Measurements from ENCODE around the gene MCAT.
A peak's percentile ranks its signal among the peaks of the same experiment; 100 is the strongest.

MCAT gene

DNA sequence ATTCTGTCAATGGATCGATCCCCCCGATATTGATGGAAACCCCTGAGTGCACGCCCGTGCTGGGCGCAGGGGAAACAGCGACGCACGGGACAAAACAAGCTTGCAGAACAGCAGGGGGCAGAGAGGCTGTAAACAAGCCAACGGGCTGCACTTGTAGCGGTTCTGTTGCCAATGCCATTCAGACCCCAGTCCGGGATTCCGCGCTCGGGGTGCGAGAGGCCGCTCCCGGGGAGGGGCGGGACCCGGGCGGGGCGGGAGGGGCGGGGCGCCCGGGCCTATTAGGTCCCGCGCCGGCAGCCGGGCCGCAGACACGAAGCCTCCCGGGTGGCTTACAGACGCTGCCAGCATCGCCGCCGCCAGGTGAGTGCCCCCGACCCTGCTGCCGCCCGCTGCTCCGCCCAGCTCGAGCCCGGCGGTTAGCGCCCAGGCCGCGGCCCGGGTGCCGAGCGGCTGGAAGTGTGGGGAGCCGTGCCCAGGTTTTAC, 32.7 kb downstream of the MCAT start, which contains the start of gene BIK:
Gene BIK, plus strand, starts transcription at position 307 of the 483 bp plus-strand sequence. CDS start 13,273 bp downstream, outside the sequence.
- Histone ChIP-seq H3K36me3 (replicated peaks; ENCODE audit: insufficient read depth, low read length) (no peaks in the 10 kb centered on the region), H3K9me3 (replicated peaks; ENCODE audit: insufficient read depth, low read length) (no peaks in the 10 kb centered on the region), H3K27ac (ENCODE audit: low read length) (no peak within 1 kb of the TSS), H3K9me2 (replicated peaks; ENCODE audit: insufficient read depth, low read length) (no peaks in the 10 kb centered on the region), H4K20me1 (ENCODE audit: insufficient read depth, low read length) (no peaks in the 10 kb centered on the region), H3K79me2 (ENCODE audit: low read length) (no peaks in the 10 kb centered on the region), H3K4me2 (ENCODE audit: low read depth, low read length) (peak within 1 kb of the TSS; percentile 97), H3K9ac (ENCODE audit: low read length) (peak within 1 kb of the TSS; percentile 52; the same call in 1 of the 2 replicates), H3K27me3 (replicated peaks; ENCODE audit: insufficient read depth, low read length) (peaks cover 17% of the 10 kb centered on the region; the same call in 1 of the 2 replicates), H3K4me3 (ENCODE audit: low read length) (peak within 1 kb of the TSS; percentile 74), H3F3A (ENCODE audit: insufficient read depth, low read length) (no peaks in the 10 kb centered on the region), H2AFZ (ENCODE audit: low read length) (peak within 1 kb of the TSS; percentile 86), H3K4me1 (ENCODE audit: low read length) (peaks cover 3% of the 10 kb centered on the region; the same call in 1 of the 2 replicates)
- TF ChIP-seq EZH2 (optimal IDR thresholded peaks at IDR 0.05; ENCODE audit: low read depth, low read length): no peak
- no peak for TF ChIP-seq EZH2phosphoT487 (IDR thresholded peaks at IDR 0.05; ENCODE audit: low read length)
- TF ChIP-seq, protein P1, sequence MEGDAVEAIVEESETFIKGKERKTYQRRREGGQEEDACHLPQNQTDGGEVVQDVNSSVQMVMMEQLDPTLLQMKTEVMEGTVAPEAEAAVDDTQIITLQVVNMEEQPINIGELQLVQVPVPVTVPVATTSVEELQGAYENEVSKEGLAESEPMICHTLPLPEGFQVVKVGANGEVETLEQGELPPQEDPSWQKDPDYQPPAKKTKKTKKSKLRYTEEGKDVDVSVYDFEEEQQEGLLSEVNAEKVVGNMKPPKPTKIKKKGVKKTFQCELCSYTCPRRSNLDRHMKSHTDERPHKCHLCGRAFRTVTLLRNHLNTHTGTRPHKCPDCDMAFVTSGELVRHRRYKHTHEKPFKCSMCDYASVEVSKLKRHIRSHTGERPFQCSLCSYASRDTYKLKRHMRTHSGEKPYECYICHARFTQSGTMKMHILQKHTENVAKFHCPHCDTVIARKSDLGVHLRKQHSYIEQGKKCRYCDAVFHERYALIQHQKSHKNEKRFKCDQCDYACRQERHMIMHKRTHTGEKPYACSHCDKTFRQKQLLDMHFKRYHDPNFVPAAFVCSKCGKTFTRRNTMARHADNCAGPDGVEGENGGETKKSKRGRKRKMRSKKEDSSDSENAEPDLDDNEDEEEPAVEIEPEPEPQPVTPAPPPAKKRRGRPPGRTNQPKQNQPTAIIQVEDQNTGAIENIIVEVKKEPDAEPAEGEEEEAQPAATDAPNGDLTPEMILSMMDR (IDR thresholded peaks at IDR 0.05; ENCODE audit: low read length): peak; percentile 26
- peak; percentile 61 for DNase-seq

DNA sequence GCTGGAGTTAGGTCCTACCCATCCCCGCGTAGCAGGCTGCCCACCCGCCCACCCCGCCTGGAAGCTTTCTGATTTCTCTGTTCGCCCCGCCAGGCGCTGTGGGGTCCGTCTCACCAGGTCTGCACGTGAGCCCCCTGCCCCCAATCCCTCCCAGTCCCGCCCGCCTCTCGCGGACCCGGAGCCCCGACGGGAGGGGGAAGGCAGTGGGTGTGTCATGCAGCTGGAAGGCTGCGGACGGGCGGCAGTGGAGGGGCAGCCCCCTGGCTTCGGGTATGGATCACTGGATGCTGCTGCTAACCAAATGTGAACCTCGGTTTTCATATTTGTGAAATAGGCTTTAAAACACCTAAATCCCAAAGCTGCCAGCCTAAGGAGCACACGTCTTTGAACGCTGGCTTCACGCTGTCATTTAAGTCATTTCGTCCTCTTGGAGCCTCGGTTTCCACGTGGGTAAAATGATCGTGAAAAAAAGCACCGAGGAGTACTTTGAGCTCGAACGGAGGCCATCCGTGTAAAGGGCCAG, 33.2 kb downstream of the MCAT start:
- Histone ChIP-seq H3K9ac (ENCODE audit: low read length) (no peak overlapping the region), H3K79me2 (ENCODE audit: low read length) (no peaks in the 10 kb centered on the region), H3K4me3 (ENCODE audit: low read length) (peak overlapping the region; percentile 31; the same call in 1 of the 2 replicates), H3K36me3 (replicated peaks; ENCODE audit: insufficient read depth, low read length) (no peaks in the 10 kb centered on the region), H3K4me2 (ENCODE audit: low read depth, low read length) (peak overlapping the region; percentile 73), H3K9me3 (replicated peaks; ENCODE audit: insufficient read depth, low read length) (no peaks in the 10 kb centered on the region), H4K20me1 (ENCODE audit: insufficient read depth, low read length) (no peaks in the 10 kb centered on the region), H3K4me1 (ENCODE audit: low read length) (peaks cover 3% of the 10 kb centered on the region; the same call in 1 of the 2 replicates), H3K27ac (ENCODE audit: low read length) (no peak overlapping the region), H3K9me2 (replicated peaks; ENCODE audit: insufficient read depth, low read length) (no peaks in the 10 kb centered on the region), H3F3A (ENCODE audit: insufficient read depth, low read length) (no peaks in the 10 kb centered on the region), H3K27me3 (replicated peaks; ENCODE audit: insufficient read depth, low read length) (peaks cover 17% of the 10 kb centered on the region; the same call in 1 of the 2 replicates), H2AFZ (ENCODE audit: low read length) (peak overlapping the region; percentile 69)
- DNase-seq: no peak
- TF ChIP-seq, protein P1 (IDR thresholded peaks at IDR 0.05; ENCODE audit: low read length): no peak
- TF ChIP-seq EZH2 (optimal IDR thresholded peaks at IDR 0.05; ENCODE audit: low read depth, low read length) (no peak), EZH2phosphoT487 (IDR thresholded peaks at IDR 0.05; ENCODE audit: low read length) (no peak)

- TF ChIP-seq, protein P1 (IDR thresholded peaks at IDR 0.05; ENCODE audit: low read length): no peak
- no peak for TF ChIP-seq EZH2phosphoT487 (IDR thresholded peaks at IDR 0.05; ENCODE audit: low read length)
- no peak for TF ChIP-seq EZH2 (optimal IDR thresholded peaks at IDR 0.05; ENCODE audit: low read depth, low read length)
- Histone ChIP-seq H3K4me1 (ENCODE audit: low read length) (peaks cover 3% of the 10 kb centered on the region; the same call in 1 of the 2 replicates), H3K4me3 (ENCODE audit: low read length) (no peak overlapping the region), H3K36me3 (replicated peaks; ENCODE audit: insufficient read depth, low read length) (no peaks in the 10 kb centered on the region), H3K9ac (ENCODE audit: low read length) (no peak overlapping the region), H3K27me3 (replicated peaks; ENCODE audit: insufficient read depth, low read length) (peaks cover 17% of the 10 kb centered on the region; the same call in 1 of the 2 replicates), H3K9me3 (replicated peaks; ENCODE audit: insufficient read depth, low read length) (no peaks in the 10 kb centered on the region), H3K27ac (ENCODE audit: low read length) (no peak overlapping the region), H3K4me2 (ENCODE audit: low read depth, low read length) (no peak overlapping the region), H3F3A (ENCODE audit: insufficient read depth, low read length) (no peaks in the 10 kb centered on the region; the same call in 1 of the 2 replicates), H4K20me1 (ENCODE audit: insufficient read depth, low read length) (no peaks in the 10 kb centered on the region), H2AFZ (ENCODE audit: low read length) (no peak overlapping the region), H3K79me2 (ENCODE audit: low read length) (no peaks in the 10 kb centered on the region), H3K9me2 (replicated peaks; ENCODE audit: insufficient read depth, low read length) (no peaks in the 10 kb centered on the region)
- DNase-seq: no peak
Measured at GRCh38 chr22:43109511-43109910, 33.7 kb downstream of the MCAT start.

Measured in MM.1S (cell line).